ENCODE results near the gene EPB41.

DNA sequence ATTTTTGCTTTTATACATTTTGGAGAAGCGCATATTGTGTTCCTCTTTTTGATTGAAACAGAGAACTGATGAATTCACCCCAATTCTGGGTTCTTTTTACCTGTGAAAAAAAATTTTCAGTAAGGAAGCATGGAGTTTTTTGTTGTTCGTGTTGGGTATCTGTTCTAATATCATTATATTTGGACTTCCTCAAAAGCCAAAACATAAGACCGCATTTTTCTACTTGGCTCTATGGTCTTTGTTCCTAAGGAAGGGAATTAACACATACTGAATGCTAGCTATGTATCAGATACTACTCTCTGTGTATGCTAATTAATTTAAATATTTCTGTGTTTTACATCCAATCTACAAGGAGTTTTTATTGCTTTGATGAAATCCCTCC is 12.9 kb downstream of the EPB41 start:
- TF ChIP-seq MAFK (IDR thresholded peaks at IDR 0.05; ENCODE audit: partially characterized antibody) = no peak
- TF ChIP-seq SREBF2 (IDR thresholded peaks at IDR 0.05) = no peak
- TF ChIP-seq, protein P1, sequence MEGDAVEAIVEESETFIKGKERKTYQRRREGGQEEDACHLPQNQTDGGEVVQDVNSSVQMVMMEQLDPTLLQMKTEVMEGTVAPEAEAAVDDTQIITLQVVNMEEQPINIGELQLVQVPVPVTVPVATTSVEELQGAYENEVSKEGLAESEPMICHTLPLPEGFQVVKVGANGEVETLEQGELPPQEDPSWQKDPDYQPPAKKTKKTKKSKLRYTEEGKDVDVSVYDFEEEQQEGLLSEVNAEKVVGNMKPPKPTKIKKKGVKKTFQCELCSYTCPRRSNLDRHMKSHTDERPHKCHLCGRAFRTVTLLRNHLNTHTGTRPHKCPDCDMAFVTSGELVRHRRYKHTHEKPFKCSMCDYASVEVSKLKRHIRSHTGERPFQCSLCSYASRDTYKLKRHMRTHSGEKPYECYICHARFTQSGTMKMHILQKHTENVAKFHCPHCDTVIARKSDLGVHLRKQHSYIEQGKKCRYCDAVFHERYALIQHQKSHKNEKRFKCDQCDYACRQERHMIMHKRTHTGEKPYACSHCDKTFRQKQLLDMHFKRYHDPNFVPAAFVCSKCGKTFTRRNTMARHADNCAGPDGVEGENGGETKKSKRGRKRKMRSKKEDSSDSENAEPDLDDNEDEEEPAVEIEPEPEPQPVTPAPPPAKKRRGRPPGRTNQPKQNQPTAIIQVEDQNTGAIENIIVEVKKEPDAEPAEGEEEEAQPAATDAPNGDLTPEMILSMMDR (IDR thresholded peaks at IDR 0.05) = no peak
- TF ChIP-seq MYC (IDR thresholded peaks at IDR 0.05; ENCODE audit: borderline replicate concordance, low read length) = no peak
- no peak for TF ChIP-seq CEBPB (IDR thresholded peaks at IDR 0.05)
- no peak for TF ChIP-seq JUNB (IDR thresholded peaks at IDR 0.05)
- TF ChIP-seq POLR2A (IDR thresholded peaks at IDR 0.05; ENCODE audit: low read length) = no peak
- no peak for TF ChIP-seq CHD4 (IDR thresholded peaks at IDR 0.05; ENCODE audit: borderline replicate concordance)
- TF ChIP-seq, protein P2, sequence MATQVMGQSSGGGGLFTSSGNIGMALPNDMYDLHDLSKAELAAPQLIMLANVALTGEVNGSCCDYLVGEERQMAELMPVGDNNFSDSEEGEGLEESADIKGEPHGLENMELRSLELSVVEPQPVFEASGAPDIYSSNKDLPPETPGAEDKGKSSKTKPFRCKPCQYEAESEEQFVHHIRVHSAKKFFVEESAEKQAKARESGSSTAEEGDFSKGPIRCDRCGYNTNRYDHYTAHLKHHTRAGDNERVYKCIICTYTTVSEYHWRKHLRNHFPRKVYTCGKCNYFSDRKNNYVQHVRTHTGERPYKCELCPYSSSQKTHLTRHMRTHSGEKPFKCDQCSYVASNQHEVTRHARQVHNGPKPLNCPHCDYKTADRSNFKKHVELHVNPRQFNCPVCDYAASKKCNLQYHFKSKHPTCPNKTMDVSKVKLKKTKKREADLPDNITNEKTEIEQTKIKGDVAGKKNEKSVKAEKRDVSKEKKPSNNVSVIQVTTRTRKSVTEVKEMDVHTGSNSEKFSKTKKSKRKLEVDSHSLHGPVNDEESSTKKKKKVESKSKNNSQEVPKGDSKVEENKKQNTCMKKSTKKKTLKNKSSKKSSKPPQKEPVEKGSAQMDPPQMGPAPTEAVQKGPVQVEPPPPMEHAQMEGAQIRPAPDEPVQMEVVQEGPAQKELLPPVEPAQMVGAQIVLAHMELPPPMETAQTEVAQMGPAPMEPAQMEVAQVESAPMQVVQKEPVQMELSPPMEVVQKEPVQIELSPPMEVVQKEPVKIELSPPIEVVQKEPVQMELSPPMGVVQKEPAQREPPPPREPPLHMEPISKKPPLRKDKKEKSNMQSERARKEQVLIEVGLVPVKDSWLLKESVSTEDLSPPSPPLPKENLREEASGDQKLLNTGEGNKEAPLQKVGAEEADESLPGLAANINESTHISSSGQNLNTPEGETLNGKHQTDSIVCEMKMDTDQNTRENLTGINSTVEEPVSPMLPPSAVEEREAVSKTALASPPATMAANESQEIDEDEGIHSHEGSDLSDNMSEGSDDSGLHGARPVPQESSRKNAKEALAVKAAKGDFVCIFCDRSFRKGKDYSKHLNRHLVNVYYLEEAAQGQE (IDR thresholded peaks at IDR 0.05) = no peak
- TF ChIP-seq HDAC2 (IDR thresholded peaks at IDR 0.05) = no peak
- no peak for TF ChIP-seq EP300 (IDR thresholded peaks at IDR 0.05)
- TF ChIP-seq RARB (CRISPR knock-in tag; IDR thresholded peaks at IDR 0.05) = no peak

Measured in A549 (cell line).